Liver (tissue), 3 donors: ENCODE measurements around the gene NDOR1.
A peak's percentile ranks its signal among the peaks of the same experiment; 100 is the strongest.

Experiments used
- GABPA ChIP-seq, 2 donors: IDR thresholded peaks in 1 of 2; conservative IDR thresholded peaks in 1 of 2; 2 replicates each; pipeline ENCODE4 v1.6.1; 2016; ENCODE audit warnings: antibody characterized with exemption in 2 of 2, mild to moderate bottlenecking in 1 of 2, moderate library complexity in 1 of 2
- HNF4A ChIP-seq, 2 donors: conservative IDR thresholded peaks; 2 replicates each; pipeline ENCODE4 v1.6.1; 2016; ENCODE audit warnings: antibody characterized with exemption in 2 of 2, mild to moderate bottlenecking in 2 of 2
- JUND ChIP-seq, 2 donors: IDR thresholded peaks; 2 replicates each; pipeline ENCODE4 v1.6.1; 2016; ENCODE audit warnings: antibody characterized with exemption in 2 of 2
- RAD21 ChIP-seq, 2 donors: IDR thresholded peaks; 2 replicates each; pipeline ENCODE4 v1.6.1; 2016; ENCODE audit warnings: antibody characterized with exemption in 2 of 2, mild to moderate bottlenecking in 2 of 2
- REST ChIP-seq: IDR thresholded peaks from 2 replicates; pipeline ENCODE4 v1.6.1; 2016; ENCODE audit warnings: antibody characterized with exemption, mild to moderate bottlenecking
- SP1 ChIP-seq: IDR thresholded peaks from 2 replicates; pipeline ENCODE4 v1.6.1; 2018; ENCODE audit warnings: antibody characterized with exemption, mild to moderate bottlenecking
- TAF1 ChIP-seq: conservative IDR thresholded peaks from 2 replicates; pipeline ENCODE4 v1.6.1; 2016; ENCODE audit warnings: antibody characterized with exemption, mild to moderate bottlenecking
- YY1 ChIP-seq: IDR thresholded peaks from 2 replicates; pipeline ENCODE4 v1.6.1; 2016; ENCODE audit warnings: antibody characterized with exemption, mild to moderate bottlenecking
- TF ChIP-seq, protein P1 (sequence below): fragments of 150-350 bp; IDR thresholded peaks from 2 replicates; pipeline ENCODE4 v1.5.1; 2017; ENCODE audit warnings: improper control_type of control experiment, low read depth, low read length; ENCODE audit not compliant: missing input control
- TF ChIP-seq, protein P2 (sequence below): IDR thresholded peaks from 2 replicates; pipeline ENCODE4 v1.6.1; 2016; ENCODE audit warnings: antibody characterized with exemption
- donor health status: healthy.
- donor health status: healthy.

GRCh38 chr9:137202966-137203365 lies 2.5 kb upstream of the NDOR1 start:
- TF ChIP-seq GABPA (IDR thresholded peaks at IDR 0.05 in 1 of 2, conservative IDR thresholded peaks at IDR 0.05 in 1 of 2) (no peak), SP1 (no peak), REST (no peak), HNF4A (conservative IDR thresholded peaks at IDR 0.05) (peak; percentile 26 to 46), YY1 (no peak), TAF1 (no peak), RAD21 (IDR thresholded peaks at IDR 0.05) (no peak), JUND (IDR thresholded peaks at IDR 0.05) (no peak)
- TF ChIP-seq, protein P1, sequence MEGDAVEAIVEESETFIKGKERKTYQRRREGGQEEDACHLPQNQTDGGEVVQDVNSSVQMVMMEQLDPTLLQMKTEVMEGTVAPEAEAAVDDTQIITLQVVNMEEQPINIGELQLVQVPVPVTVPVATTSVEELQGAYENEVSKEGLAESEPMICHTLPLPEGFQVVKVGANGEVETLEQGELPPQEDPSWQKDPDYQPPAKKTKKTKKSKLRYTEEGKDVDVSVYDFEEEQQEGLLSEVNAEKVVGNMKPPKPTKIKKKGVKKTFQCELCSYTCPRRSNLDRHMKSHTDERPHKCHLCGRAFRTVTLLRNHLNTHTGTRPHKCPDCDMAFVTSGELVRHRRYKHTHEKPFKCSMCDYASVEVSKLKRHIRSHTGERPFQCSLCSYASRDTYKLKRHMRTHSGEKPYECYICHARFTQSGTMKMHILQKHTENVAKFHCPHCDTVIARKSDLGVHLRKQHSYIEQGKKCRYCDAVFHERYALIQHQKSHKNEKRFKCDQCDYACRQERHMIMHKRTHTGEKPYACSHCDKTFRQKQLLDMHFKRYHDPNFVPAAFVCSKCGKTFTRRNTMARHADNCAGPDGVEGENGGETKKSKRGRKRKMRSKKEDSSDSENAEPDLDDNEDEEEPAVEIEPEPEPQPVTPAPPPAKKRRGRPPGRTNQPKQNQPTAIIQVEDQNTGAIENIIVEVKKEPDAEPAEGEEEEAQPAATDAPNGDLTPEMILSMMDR: no peak
- TF ChIP-seq, protein P2, sequence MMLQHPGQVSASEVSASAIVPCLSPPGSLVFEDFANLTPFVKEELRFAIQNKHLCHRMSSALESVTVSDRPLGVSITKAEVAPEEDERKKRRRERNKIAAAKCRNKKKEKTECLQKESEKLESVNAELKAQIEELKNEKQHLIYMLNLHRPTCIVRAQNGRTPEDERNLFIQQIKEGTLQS: no peak
